ENCODE data around the gene CPTP. TPM values are rescaled to one million over a fixed set of nuclear protein-coding genes. Genes with fewer than 3 reads are reported as not detected.
A peak's percentile ranks its signal among the peaks of the same experiment; 100 is the strongest.

The CPTP gene
- total and polyA plus RNA-seq, 2 of the 13 experiments (the other 11 are each of a cell fraction or from before 2014, with no cell fraction given): 5.5 to 9.3 TPM

GRCh38 chr1:1333551-1334241 is 9.1 kb downstream of the CPTP start (continued):
- TF ChIP-seq PAXIP1 (CRISPR knock-in tag; conservative IDR thresholded peaks at IDR 0.05): no peak
- TF ChIP-seq ZNF432 (CRISPR knock-in tag; IDR thresholded peaks at IDR 0.05; ENCODE audit: borderline replicate concordance): no peak
- TF ChIP-seq ATAD3A (CRISPR knock-in tag; IDR thresholded peaks at IDR 0.05): no peak
- TF ChIP-seq KMT2B (CRISPR knock-in tag; IDR thresholded peaks at IDR 0.05): no peak
- no peak for TF ChIP-seq USF2 (IDR thresholded peaks at IDR 0.05; ENCODE audit: low read depth, low read length)
- TF ChIP-seq USF2 (CRISPR knock-in tag; IDR thresholded peaks at IDR 0.05; ENCODE audit: borderline replicate concordance): no peak
- no peak for TF ChIP-seq ZNF235 (CRISPR knock-in tag; IDR thresholded peaks at IDR 0.05; ENCODE audit: borderline replicate concordance)
- TF ChIP-seq NCOA1 (CRISPR knock-in tag; IDR thresholded peaks at IDR 0.05): no peak
- TF ChIP-seq ZNF496 (CRISPR knock-in tag; IDR thresholded peaks at IDR 0.05; ENCODE audit: insufficient replicate concordance): no peak
- no peak; the same call in 1 of the 2 replicates for TF ChIP-seq TARDBP (CRISPR knock-in tag; IDR thresholded peaks at IDR 0.05)
- no peak for TF ChIP-seq ZNF749 (CRISPR knock-in tag; IDR thresholded peaks at IDR 0.05; ENCODE audit: borderline replicate concordance)
- no peak for TF ChIP-seq FOSL1 (CRISPR knock-in tag; IDR thresholded peaks at IDR 0.05; ENCODE audit: borderline replicate concordance)
- TF ChIP-seq ZNF550 (CRISPR knock-in tag; IDR thresholded peaks at IDR 0.05; ENCODE audit: borderline replicate concordance): no peak
- TF ChIP-seq ZNF703 (CRISPR knock-in tag; IDR thresholded peaks at IDR 0.05; ENCODE audit: borderline replicate concordance): no peak
- no peak for TF ChIP-seq ZFP62 (CRISPR knock-in tag; IDR thresholded peaks at IDR 0.05)
- TF ChIP-seq ZNF263 (CRISPR knock-in tag; IDR thresholded peaks at IDR 0.05): no peak
- TF ChIP-seq CTCF (CRISPR knock-in tag; IDR thresholded peaks at IDR 0.05): 0 out of 2 replicates have a peak, but pooled peaks have one; percentile 3
- no peak for TF ChIP-seq ARHGAP35 (CRISPR knock-in tag; IDR thresholded peaks at IDR 0.05; ENCODE audit: borderline replicate concordance)
- TF ChIP-seq ZNF577 (CRISPR knock-in tag; IDR thresholded peaks at IDR 0.05; ENCODE audit: borderline replicate concordance, low read depth): no peak
- TF ChIP-seq PHF8 (CRISPR knock-in tag; IDR thresholded peaks at IDR 0.05): 0 out of 2 replicates have a peak, but pooled peaks have one; percentile 34
